Mucosa of stomach (tissue), 1 donor: Measurements from ENCODE around the gene ZNF41.

Experiments
- H3K27me3 ChIP-seq: one replicate; pipeline ENCODE4 v1.7.0; 2013; ENCODE audit warnings: mild to moderate bottlenecking, low read length; ENCODE audit not compliant: control insufficient read depth, insufficient read depth
- H3K36me3 ChIP-seq: one replicate; pipeline ENCODE4 v1.7.0; 2013; ENCODE audit warnings: low read length; ENCODE audit not compliant: control insufficient read depth, insufficient read depth
- H3K4me1 ChIP-seq: one replicate; pipeline ENCODE4 v1.7.0; 2013; ENCODE audit warnings: mild to moderate bottlenecking, low read length; ENCODE audit not compliant: control insufficient read depth, insufficient read depth
- H3K4me3 ChIP-seq: one replicate; pipeline ENCODE4 v1.7.0; 2013; ENCODE audit warnings: low read length
- H3K9ac ChIP-seq: one replicate; pipeline ENCODE4 v1.7.0; 2013; ENCODE audit warnings: mild to moderate bottlenecking, low read length, moderate library complexity
- H3K9me3 ChIP-seq: one replicate; pipeline ENCODE4 v1.7.0; 2013; ENCODE audit warnings: mild to moderate bottlenecking, low read length, moderate library complexity; ENCODE audit not compliant: control insufficient read depth
- donor health status: Pancreatic carcinoma.

Gene ZNF41

GRCh38 chrX:47430925-47431324 lies 52.1 kb downstream of the ZNF41 start:
- Histone ChIP-seq H3K4me1 (no peaks in the 10 kb centered on the region), H3K27me3 (no peaks in the 10 kb centered on the region), H3K9me3 (no peaks in the 10 kb centered on the region), H3K4me3 (no peak overlapping the region), H3K36me3 (no peaks in the 10 kb centered on the region), H3K9ac (no peak overlapping the region)

GRCh38 chrX:47422444-47422843 lies 60.6 kb downstream of the ZNF41 start:
- Histone ChIP-seq H3K27me3 (no peaks in the 10 kb centered on the region), H3K9ac (no peak overlapping the region), H3K36me3 (no peaks in the 10 kb centered on the region), H3K9me3 (no peaks in the 10 kb centered on the region), H3K4me1 (no peaks in the 10 kb centered on the region), H3K4me3 (no peak overlapping the region)

GRCh38 chrX:47420962-47421361 lies 62.1 kb downstream of the ZNF41 start:
- H3K36me3 ChIP-seq = no peaks in the 10 kb centered on the region
- no peaks in the 10 kb centered on the region for H3K9me3 ChIP-seq
- H3K4me3 ChIP-seq = no peak overlapping the region
- H3K27me3 ChIP-seq = no peaks in the 10 kb centered on the region
- H3K9ac ChIP-seq = no peak overlapping the region
- no peaks in the 10 kb centered on the region for H3K4me1 ChIP-seq

GRCh38 chrX:47420265-47420664 lies 62.8 kb downstream of the ZNF41 start:
- Histone ChIP-seq H3K9me3 (no peaks in the 10 kb centered on the region), H3K27me3 (no peaks in the 10 kb centered on the region), H3K4me3 (no peak overlapping the region), H3K36me3 (no peaks in the 10 kb centered on the region), H3K4me1 (no peaks in the 10 kb centered on the region), H3K9ac (no peak overlapping the region)

- H3K4me3 ChIP-seq = no peak overlapping the region
Measured at GRCh38 chrX:47413179-47413594, 69.8 kb downstream of the ZNF41 start.

More at GRCh38 chrX:47413179-47413594, 69.8 kb downstream of the ZNF41 start:
- Histone ChIP-seq H3K27me3 (no peaks in the 10 kb centered on the region), H3K4me1 (no peaks in the 10 kb centered on the region), H3K9ac (no peak overlapping the region), H3K9me3 (no peaks in the 10 kb centered on the region), H3K36me3 (no peaks in the 10 kb centered on the region)
